GM12878 (cell line): ENCODE data around the gene SMAD5. TPM values are rescaled to one million over a fixed set of nuclear protein-coding genes. Genes with fewer than 3 reads are reported as not detected.

Experiments used
- ATAC-seq: fragments of 200-7000 bp; cut with Tn5 transposase; 3 replicates; pipeline ENCODE4 v1.9.1; 2020; ENCODE audit warnings: mild to moderate bottlenecking, moderate library complexity
- BruUV-seq: library from RNA; stranded (reverse); fragments of 400-500 nt; replicated peaks from 2 replicates; lab custom pipeline; 2021; lab: Mats Ljungman, UMichigan
- CTCF ChIA-PET: fragments of 300-600 bp; sonication (Branson Sonifier 250); formaldehyde crosslinking; extraction: SDS; loops from one replicate; lab custom pipeline; 2021; ENCODE audit warnings: inconsistent platforms; lab: Yijun Ruan, JAX
- POLR2A ChIA-PET: fragments of 350-600 bp; formaldehyde crosslinking; extraction: SDS; loops from one replicate; lab custom pipeline; 2021; ENCODE audit warnings: inconsistent platforms; lab: Charles Lee
- RAD21 ChIA-PET: fragments of 300-600 bp; sonication (Branson Sonifier 250); formaldehyde crosslinking; loops from one replicate; lab custom pipeline; 2023; ENCODE audit warnings: antibody characterized with exemption; ENCODE audit not compliant: unreplicated experiment; lab: Charles Lee
- SMC1A ChIA-PET: fragments of 300-600 bp; sonication (Branson Sonifier 250); formaldehyde crosslinking; loops from one replicate; lab custom pipeline; 2023; ENCODE audit not compliant: unreplicated experiment, uncharacterized antibody; lab: Charles Lee
- DNase-seq: peaks from one replicate; pipeline ENCODE4 v3.0.0-alpha.2; 2011; ENCODE audit warnings: low read depth, low spot score
- FAIRE-seq: peaks from 3 replicates; lab custom pipeline; 2011; peaks lifted over from hg19 to GRCh38; lab: Jason Lieb, UNC
- H2AFZ ChIP-seq: 2 replicates; pipeline ENCODE4 v1.6.0; 2011; ENCODE audit warnings: low read depth, low read length, control low read depth; ENCODE audit not compliant: control insufficient read depth
- H3K27ac ChIP-seq: 2 replicates; pipeline ENCODE4 v1.5.1; 2011; ENCODE audit warnings: control low read depth; ENCODE audit not compliant: control insufficient read depth, insufficient read depth
- H3K27me3 ChIP-seq, 2 experiments: replicated peaks in 1 of 2; 2 replicates each; pipeline versions ENCODE4 v1.6.0 to v1.6.1; 2011; ENCODE audit warnings: low read length in 1 of 2; ENCODE audit not compliant: control insufficient read depth in 2 of 2, insufficient read depth in 2 of 2
- H3K36me3 ChIP-seq, 2 experiments: 2 replicates each; pipeline ENCODE4 v1.5.1; 2011; ENCODE audit warnings: low read length in 1 of 2; ENCODE audit not compliant: control insufficient read depth in 2 of 2, insufficient read depth in 2 of 2
- H3K4me1 ChIP-seq: 2 replicates; pipeline ENCODE4 v1.6.1; 2011; ENCODE audit warnings: mild to moderate bottlenecking, low read length, moderate library complexity, mixed read lengths; ENCODE audit not compliant: control insufficient read depth, insufficient read depth
- H3K4me2 ChIP-seq: 2 replicates; pipeline ENCODE4 v1.6.0; 2011; ENCODE audit warnings: control low read depth; ENCODE audit not compliant: control insufficient read depth, insufficient read depth
- H3K4me3 ChIP-seq: fragments of 200-600 bp; sonication (generic); 2 replicates; pipeline ENCODE4 v1.5.1; 2016
- H3K79me2 ChIP-seq: 2 replicates; pipeline ENCODE4 v1.6.0; 2011; ENCODE audit warnings: low read length; ENCODE audit not compliant: control insufficient read depth, insufficient read depth
- H3K9ac ChIP-seq: 2 replicates; pipeline ENCODE4 v1.8.0; 2011; ENCODE audit warnings: low read length, control low read depth, mixed read lengths; ENCODE audit not compliant: control insufficient read depth, insufficient read depth
- H3K9me3 ChIP-seq: replicated peaks from 3 replicates; pipeline ENCODE4 v1.5.1; 2011; ENCODE audit warnings: mild to moderate bottlenecking, low read length; ENCODE audit not compliant: control insufficient read depth, insufficient read depth
- H4K20me1 ChIP-seq: 2 replicates; pipeline ENCODE4 v1.6.0; 2011; ENCODE audit not compliant: control insufficient read depth, insufficient read depth
- BMI1 ChIP-seq: fragments of 450-650 bp; IDR thresholded peaks from 2 replicates; pipeline ENCODE4 v1.6.1; 2016; ENCODE audit warnings: mild to moderate bottlenecking, moderate library complexity, borderline replicate concordance
- IRF4 ChIP-seq: IDR thresholded peaks from 2 replicates; pipeline ENCODE4 v1.6.1; 2011; ENCODE audit warnings: low read depth, low read length
- YY1 ChIP-seq: IDR thresholded peaks from 2 replicates; pipeline ENCODE4 v1.6.1; 2011; ENCODE audit warnings: low read depth, mild to moderate bottlenecking, low read length
- ZBED1 ChIP-seq: IDR thresholded peaks from 2 replicates; pipeline ENCODE4 v1.6.1; 2016; ENCODE audit warnings: borderline replicate concordance
- ZNF217 ChIP-seq: fragments of 450-650 bp; IDR thresholded peaks from 2 replicates; pipeline ENCODE4 v1.6.1; 2017; ENCODE audit warnings: antibody characterized with exemption, mild to moderate bottlenecking
- WGBS: methylation state at CpG from one replicate; pipeline ENCODE4 v1.1.6; 2016; ENCODE audit warnings: low lambda C conversion rate; ENCODE audit not compliant: insufficient replicate concordance, insufficient coverage; ENCODE audit errors: missing lambda C conversion rate; 5-methylcytosine and 5-hydroxymethylcytosine counted together
- in situ Hi-C: fragments of 300-500 bp; cut with MboI; formaldehyde crosslinking; loops from 9 replicates; pipeline ENCODE4 v1.14.3; 2018; ENCODE audit warnings: mixed read lengths
- intact Hi-C: fragments of 100-400 bp; cut with micrococcal nuclease; formaldehyde crosslinking; loops from one replicate; pipeline ENCODE4 v1.14.2; 2022; ENCODE audit not compliant: unreplicated experiment
- polyA plus RNA-seq, 11 experiments: library from polyadenylated mRNA; depleted of rRNA in 4 of 11; unstranded in 6 of 11; stranded (reverse) in 5 of 11; fragments of >200 nt; fragmentation: Nextera tagmentation in 4 of 11; fragmentation: Illumina TruSeq in 1 of 11; extraction: Ambion mirVana in 4 of 11; extraction: Trizol in 1 of 11; gene quantifications; 1 replicate in 1 of 11; 2 replicates in 10 of 11; pipeline versions ENCODE4 v1.2.1 to v1.2.3, GENCODE V29; 2011 to 2016; ENCODE audit warnings: inconsistent platforms in 2 of 11, missing spikeins in 2 of 11, low read depth in 1 of 11
- total RNA-seq, 4 experiments: library from RNA; depleted of rRNA in 3 of 4; stranded (reverse); fragments of >200 nt in 3 of 4; fragmentation: Illumina TruSeq in 1 of 4; extraction: Trizol in 1 of 4; gene quantifications; 2 replicates each; pipeline versions ENCODE4 v1.2.1 to v1.2.3, GENCODE V29; 2013 to 2021
- TF ChIP-seq, protein P1 (sequence below): fragments of 450-650 bp; IDR thresholded peaks from 2 replicates; pipeline ENCODE4 v1.6.1; 2017; ENCODE audit warnings: mild to moderate bottlenecking, moderate library complexity
- TF ChIP-seq, protein P2 (sequence below): IDR thresholded peaks from 2 replicates; pipeline ENCODE4 v1.6.1; 2011; ENCODE audit warnings: borderline replicate concordance, low read depth, mild to moderate bottlenecking, moderate library complexity, low read length; ENCODE audit not compliant: insufficient read depth, poor library complexity, severe bottlenecking
- TF ChIP-seq, protein P3 (sequence below): IDR thresholded peaks from 2 replicates; pipeline ENCODE4 v1.6.1; 2012; ENCODE audit warnings: low read depth, low read length, improper control_type of control experiment
- TF ChIP-seq, protein P4 (sequence below): fragments of 450-650 bp; IDR thresholded peaks from 2 replicates; pipeline ENCODE4 v1.6.1; 2017; ENCODE audit warnings: antibody characterized with exemption, mild to moderate bottlenecking, moderate library complexity

SMAD5 gene
- total and polyA plus RNA-seq, 10 of the 15 experiments (the other 5 are each of a cell fraction or from before 2014, with no cell fraction given): 3.6 to 40.6 (median 11.7) TPM

DNA sequence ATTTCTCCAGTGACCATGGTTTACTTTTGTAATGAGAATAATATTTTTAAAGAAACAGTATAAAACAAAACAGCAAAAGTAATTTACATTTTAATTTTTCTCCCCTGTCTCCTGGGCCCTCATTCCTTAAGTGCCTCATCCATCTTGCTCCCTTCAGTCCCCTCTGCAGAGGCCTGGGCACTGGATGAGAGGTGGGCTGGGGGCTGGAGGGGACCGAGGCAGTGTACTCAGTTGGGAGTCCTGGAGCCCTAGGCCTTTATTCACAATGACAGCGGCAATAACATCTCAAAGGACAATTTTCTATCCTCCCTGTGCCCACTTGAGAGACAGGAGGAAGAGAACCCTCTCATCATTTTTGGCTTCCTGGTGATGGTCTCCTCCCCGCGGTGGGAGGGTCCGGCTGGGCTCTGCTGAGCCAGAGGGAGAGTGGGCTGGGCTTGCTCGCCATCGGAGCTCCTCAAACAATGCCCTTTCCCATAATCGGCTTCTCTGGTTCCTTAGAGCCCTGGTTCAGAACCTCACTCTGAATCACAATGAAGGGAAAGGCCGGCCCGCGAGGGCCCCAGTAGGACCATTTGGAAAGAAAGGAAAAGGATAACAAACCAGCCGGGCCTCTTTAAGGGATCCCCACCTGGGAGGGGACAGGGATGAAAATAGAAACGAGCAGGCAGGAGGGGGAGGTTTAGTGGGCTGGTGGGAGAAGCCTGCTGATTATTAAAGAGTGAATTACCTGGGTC lies 70.0 kb downstream of the SMAD5 start:
- intact Hi-C loops (no loop called here), in situ Hi-C loops (no loop called here)
- no peaks in the 10 kb centered on the region for H3K9me3 ChIP-seq
- no peak overlapping the region for H3K27ac ChIP-seq
- no peaks in the 10 kb centered on the region for H3K36me3 ChIP-seq
- no peak for ATAC-seq
- no peak overlapping the region for H3K4me3 ChIP-seq
- CTCF ChIA-PET: no interaction called here
- no peak for FAIRE-seq
- no peaks in the 10 kb centered on the region; the same call in 1 of the 2 replicates for H4K20me1 ChIP-seq
- peaks cover 0 to 2% of the 10 kb centered on the region in 2 experiments; a peak in 2 of 4 replicates for H3K27me3 ChIP-seq
- TF ChIP-seq, protein P1, sequence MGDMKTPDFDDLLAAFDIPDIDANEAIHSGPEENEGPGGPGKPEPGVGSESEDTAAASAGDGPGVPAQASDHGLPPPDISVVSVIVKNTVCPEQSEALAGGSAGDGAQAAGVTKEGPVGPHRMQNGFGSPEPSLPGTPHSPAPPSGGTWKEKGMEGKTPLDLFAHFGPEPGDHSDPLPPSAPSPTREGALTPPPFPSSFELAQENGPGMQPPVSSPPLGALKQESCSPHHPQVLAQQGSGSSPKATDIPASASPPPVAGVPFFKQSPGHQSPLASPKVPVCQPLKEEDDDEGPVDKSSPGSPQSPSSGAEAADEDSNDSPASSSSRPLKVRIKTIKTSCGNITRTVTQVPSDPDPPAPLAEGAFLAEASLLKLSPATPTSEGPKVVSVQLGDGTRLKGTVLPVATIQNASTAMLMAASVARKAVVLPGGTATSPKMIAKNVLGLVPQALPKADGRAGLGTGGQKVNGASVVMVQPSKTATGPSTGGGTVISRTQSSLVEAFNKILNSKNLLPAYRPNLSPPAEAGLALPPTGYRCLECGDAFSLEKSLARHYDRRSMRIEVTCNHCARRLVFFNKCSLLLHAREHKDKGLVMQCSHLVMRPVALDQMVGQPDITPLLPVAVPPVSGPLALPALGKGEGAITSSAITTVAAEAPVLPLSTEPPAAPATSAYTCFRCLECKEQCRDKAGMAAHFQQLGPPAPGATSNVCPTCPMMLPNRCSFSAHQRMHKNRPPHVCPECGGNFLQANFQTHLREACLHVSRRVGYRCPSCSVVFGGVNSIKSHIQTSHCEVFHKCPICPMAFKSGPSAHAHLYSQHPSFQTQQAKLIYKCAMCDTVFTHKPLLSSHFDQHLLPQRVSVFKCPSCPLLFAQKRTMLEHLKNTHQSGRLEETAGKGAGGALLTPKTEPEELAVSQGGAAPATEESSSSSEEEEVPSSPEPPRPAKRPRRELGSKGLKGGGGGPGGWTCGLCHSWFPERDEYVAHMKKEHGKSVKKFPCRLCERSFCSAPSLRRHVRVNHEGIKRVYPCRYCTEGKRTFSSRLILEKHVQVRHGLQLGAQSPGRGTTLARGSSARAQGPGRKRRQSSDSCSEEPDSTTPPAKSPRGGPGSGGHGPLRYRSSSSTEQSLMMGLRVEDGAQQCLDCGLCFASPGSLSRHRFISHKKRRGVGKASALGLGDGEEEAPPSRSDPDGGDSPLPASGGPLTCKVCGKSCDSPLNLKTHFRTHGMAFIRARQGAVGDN: no peak
- TF ChIP-seq BMI1 (no peak), ZBED1 (no peak), ZNF217 (no peak), IRF4 (no peak), YY1 (no peak)
- TF ChIP-seq, protein P2, sequence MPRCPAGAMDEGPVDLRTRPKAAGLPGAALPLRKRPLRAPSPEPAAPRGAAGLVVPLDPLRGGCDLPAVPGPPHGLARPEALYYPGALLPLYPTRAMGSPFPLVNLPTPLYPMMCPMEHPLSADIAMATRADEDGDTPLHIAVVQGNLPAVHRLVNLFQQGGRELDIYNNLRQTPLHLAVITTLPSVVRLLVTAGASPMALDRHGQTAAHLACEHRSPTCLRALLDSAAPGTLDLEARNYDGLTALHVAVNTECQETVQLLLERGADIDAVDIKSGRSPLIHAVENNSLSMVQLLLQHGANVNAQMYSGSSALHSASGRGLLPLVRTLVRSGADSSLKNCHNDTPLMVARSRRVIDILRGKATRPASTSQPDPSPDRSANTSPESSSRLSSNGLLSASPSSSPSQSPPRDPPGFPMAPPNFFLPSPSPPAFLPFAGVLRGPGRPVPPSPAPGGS: no peak
- TF ChIP-seq, protein P3, sequence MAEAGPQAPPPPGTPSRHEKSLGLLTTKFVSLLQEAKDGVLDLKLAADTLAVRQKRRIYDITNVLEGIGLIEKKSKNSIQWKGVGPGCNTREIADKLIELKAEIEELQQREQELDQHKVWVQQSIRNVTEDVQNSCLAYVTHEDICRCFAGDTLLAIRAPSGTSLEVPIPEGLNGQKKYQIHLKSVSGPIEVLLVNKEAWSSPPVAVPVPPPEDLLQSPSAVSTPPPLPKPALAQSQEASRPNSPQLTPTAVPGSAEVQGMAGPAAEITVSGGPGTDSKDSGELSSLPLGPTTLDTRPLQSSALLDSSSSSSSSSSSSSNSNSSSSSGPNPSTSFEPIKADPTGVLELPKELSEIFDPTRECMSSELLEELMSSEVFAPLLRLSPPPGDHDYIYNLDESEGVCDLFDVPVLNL: no peak
- TF ChIP-seq, protein P4, sequence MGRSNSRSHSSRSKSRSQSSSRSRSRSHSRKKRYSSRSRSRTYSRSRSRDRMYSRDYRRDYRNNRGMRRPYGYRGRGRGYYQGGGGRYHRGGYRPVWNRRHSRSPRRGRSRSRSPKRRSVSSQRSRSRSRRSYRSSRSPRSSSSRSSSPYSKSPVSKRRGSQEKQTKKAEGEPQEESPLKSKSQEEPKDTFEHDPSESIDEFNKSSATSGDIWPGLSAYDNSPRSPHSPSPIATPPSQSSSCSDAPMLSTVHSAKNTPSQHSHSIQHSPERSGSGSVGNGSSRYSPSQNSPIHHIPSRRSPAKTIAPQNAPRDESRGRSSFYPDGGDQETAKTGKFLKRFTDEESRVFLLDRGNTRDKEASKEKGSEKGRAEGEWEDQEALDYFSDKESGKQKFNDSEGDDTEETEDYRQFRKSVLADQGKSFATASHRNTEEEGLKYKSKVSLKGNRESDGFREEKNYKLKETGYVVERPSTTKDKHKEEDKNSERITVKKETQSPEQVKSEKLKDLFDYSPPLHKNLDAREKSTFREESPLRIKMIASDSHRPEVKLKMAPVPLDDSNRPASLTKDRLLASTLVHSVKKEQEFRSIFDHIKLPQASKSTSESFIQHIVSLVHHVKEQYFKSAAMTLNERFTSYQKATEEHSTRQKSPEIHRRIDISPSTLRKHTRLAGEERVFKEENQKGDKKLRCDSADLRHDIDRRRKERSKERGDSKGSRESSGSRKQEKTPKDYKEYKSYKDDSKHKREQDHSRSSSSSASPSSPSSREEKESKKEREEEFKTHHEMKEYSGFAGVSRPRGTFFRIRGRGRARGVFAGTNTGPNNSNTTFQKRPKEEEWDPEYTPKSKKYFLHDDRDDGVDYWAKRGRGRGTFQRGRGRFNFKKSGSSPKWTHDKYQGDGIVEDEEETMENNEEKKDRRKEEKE: no peak
- SMC1A ChIA-PET: no interaction called here
- no peak for DNase-seq
- no peak overlapping the region for H2AFZ ChIP-seq
- H3K4me2 ChIP-seq: no peak overlapping the region
- BruUV-seq: no TSS peak
- no peaks in the 10 kb centered on the region for H3K79me2 ChIP-seq
- H3K9ac ChIP-seq: no peak overlapping the region
- POLR2A ChIA-PET: no interaction called here
- RAD21 ChIA-PET: no interaction called here
- WGBS: 23% methylated on average over 13 of the region's 13 CpGs
- no peaks in the 10 kb centered on the region for H3K4me1 ChIP-seq
